ENCODE data around the gene OLFML1.

DNA sequence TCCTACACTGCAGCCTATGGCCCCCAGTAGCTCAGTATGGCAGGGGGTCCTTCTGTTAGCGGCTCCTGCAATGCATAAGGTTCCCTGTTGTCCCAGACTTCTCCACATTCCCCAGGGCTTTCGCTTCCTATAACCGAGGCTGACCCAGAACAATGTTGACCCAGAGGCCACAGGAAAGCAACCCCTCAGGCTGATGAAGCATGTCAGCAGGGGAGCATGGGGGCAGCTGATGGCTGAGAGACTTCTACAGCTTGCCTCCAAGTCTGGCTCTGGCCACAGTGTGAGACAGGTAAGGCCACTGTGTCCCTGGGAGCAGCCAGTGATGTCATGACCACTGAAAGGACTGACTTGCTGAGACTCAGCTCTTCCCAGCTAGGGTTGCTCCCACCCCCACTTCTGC is 15.9 kb downstream of the OLFML1 start:
- no peak for TF ChIP-seq NR2C2 (IDR thresholded peaks at IDR 0.05; ENCODE audit: borderline replicate concordance, control insufficient read depth, insufficient read length, low read depth)
- no peak for TF ChIP-seq TCF7 (IDR thresholded peaks at IDR 0.05; ENCODE audit: borderline replicate concordance)
- TF ChIP-seq, protein P1, sequence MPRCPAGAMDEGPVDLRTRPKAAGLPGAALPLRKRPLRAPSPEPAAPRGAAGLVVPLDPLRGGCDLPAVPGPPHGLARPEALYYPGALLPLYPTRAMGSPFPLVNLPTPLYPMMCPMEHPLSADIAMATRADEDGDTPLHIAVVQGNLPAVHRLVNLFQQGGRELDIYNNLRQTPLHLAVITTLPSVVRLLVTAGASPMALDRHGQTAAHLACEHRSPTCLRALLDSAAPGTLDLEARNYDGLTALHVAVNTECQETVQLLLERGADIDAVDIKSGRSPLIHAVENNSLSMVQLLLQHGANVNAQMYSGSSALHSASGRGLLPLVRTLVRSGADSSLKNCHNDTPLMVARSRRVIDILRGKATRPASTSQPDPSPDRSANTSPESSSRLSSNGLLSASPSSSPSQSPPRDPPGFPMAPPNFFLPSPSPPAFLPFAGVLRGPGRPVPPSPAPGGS (IDR thresholded peaks at IDR 0.05; ENCODE audit: borderline replicate concordance, insufficient read depth, low read depth, low read length, poor library complexity, severe bottlenecking), result no peak
- TF ChIP-seq ZNF207 (IDR thresholded peaks at IDR 0.05; ENCODE audit: borderline replicate concordance), result no peak
- no peak for TF ChIP-seq CHD4 (IDR thresholded peaks at IDR 0.05)
- TF ChIP-seq TBL1XR1 (IDR thresholded peaks at IDR 0.05; ENCODE audit: low read depth, low read length), result no peak
- no peak for TF ChIP-seq CBX3 (IDR thresholded peaks at IDR 0.05; ENCODE audit: borderline replicate concordance, low read depth)
- TF ChIP-seq, protein P2, sequence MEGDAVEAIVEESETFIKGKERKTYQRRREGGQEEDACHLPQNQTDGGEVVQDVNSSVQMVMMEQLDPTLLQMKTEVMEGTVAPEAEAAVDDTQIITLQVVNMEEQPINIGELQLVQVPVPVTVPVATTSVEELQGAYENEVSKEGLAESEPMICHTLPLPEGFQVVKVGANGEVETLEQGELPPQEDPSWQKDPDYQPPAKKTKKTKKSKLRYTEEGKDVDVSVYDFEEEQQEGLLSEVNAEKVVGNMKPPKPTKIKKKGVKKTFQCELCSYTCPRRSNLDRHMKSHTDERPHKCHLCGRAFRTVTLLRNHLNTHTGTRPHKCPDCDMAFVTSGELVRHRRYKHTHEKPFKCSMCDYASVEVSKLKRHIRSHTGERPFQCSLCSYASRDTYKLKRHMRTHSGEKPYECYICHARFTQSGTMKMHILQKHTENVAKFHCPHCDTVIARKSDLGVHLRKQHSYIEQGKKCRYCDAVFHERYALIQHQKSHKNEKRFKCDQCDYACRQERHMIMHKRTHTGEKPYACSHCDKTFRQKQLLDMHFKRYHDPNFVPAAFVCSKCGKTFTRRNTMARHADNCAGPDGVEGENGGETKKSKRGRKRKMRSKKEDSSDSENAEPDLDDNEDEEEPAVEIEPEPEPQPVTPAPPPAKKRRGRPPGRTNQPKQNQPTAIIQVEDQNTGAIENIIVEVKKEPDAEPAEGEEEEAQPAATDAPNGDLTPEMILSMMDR (IDR thresholded peaks at IDR 0.05 in 2 of 3, conservative IDR thresholded peaks at IDR 0.05 in 1 of 3; ENCODE audit: control insufficient read depth in 2 of 3, extremely low read depth in 1 of 3, insufficient read depth in 1 of 3, low read depth in 3 of 3, low read length in 3 of 3), result no peak
- TF ChIP-seq CREM (IDR thresholded peaks at IDR 0.05; ENCODE audit: low read depth), result no peak
- TF ChIP-seq TCF12 (IDR thresholded peaks at IDR 0.05; ENCODE audit: low read depth, low read length), result no peak
- TF ChIP-seq, protein P3, sequence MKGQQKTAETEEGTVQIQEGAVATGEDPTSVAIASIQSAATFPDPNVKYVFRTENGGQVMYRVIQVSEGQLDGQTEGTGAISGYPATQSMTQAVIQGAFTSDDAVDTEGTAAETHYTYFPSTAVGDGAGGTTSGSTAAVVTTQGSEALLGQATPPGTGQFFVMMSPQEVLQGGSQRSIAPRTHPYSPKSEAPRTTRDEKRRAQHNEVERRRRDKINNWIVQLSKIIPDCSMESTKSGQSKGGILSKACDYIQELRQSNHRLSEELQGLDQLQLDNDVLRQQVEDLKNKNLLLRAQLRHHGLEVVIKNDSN (IDR thresholded peaks at IDR 0.05; ENCODE audit: borderline replicate concordance, extremely low read length, insufficient read depth, low read depth, low read length), result no peak
